Prostate gland (tissue), 2 donors: ENCODE measurements around the gene DCLK2. TPM values are rescaled to one million over a fixed set of nuclear protein-coding genes. Genes with fewer than 3 reads are reported as not detected.
A peak's percentile ranks its signal among the peaks of the same experiment; 100 is the strongest.

Experiments
- DNase-seq: peaks from one replicate; pipeline ENCODE4 v3.0.0-alpha.2; 2019; ENCODE audit warnings: low spot score
- H3K27ac ChIP-seq, 2 donors: fragments of 200-600 bp; sonication (generic); 2 replicates each; pipeline ENCODE4 v1.5.1; 2017 to 2019
- H3K27me3 ChIP-seq: fragments of 200-600 bp; sonication (generic); replicated peaks from 2 replicates; pipeline ENCODE4 v1.5.1; 2019; ENCODE audit not compliant: insufficient read depth
- H3K36me3 ChIP-seq, 2 donors: fragments of 200-600 bp; sonication (generic); 1 replicate in 1 of 2; 2 replicates in 1 of 2; pipeline versions ENCODE4 v1.5.1 to v1.8.1; 2017 to 2019
- H3K4me1 ChIP-seq: fragments of 200-600 bp; sonication (generic); replicated peaks from 2 replicates; pipeline ENCODE4 v1.5.1; 2019
- H3K4me3 ChIP-seq, 2 donors: fragments of 200-600 bp; sonication (generic); 2 replicates each; pipeline ENCODE4 v1.5.1; 2017 to 2019
- H3K9me3 ChIP-seq: fragments of 200-600 bp; sonication (generic); 2 replicates; pipeline ENCODE4 v1.5.1; 2017
- CTCF ChIP-seq, 4 experiments: fragments of 200-600 bp in 2 of 4; fragments of 450-650 bp in 2 of 4; sonication (generic) in 2 of 4; IDR thresholded peaks; 1 replicate in 3 of 4; 2 replicates in 1 of 4; pipeline ENCODE4 v1.5.1; 2016 to 2019; ENCODE audit warnings: antibody characterized with exemption in 4 of 4, mild to moderate bottlenecking in 2 of 4, moderate library complexity in 2 of 4
- POLR2A ChIP-seq: fragments of 450-650 bp; IDR thresholded peaks from one replicate; pipeline ENCODE4 v1.6.1; 2016; ENCODE audit warnings: antibody characterized with exemption, mild to moderate bottlenecking
- POLR2AphosphoS5 ChIP-seq: sonication (generic); formaldehyde crosslinking; IDR thresholded peaks from one replicate; pipeline ENCODE4 v1.6.1; 2017; ENCODE audit warnings: antibody characterized with exemption
- WGBS: methylation state at CpG from one replicate; pipeline ENCODE4 v1.1.5; 2018; 5-methylcytosine and 5-hydroxymethylcytosine counted together
- intact Hi-C: fragments of 100-400 bp; cut with DNase I; formaldehyde crosslinking; loops from one replicate; pipeline ENCODE4 v1.14.2; 2022
- total RNA-seq, 2 donors: library from RNA; depleted of rRNA; stranded (reverse); fragments of >200 nt; gene quantifications; one replicate each; pipeline ENCODE4 v1.1.0, GENCODE V29; 2016

Gene DCLK2
- 10 to 100 TPM in 1 of 2 donors, 1 to 10 TPM in 1; 3.3 to 18.6 TPM for total RNA-seq

GRCh38 chr4:150078041-150078578 is at the start of gene DCLK2:
TSS of gene DCLK2 (plus strand) at chr4:150078445. CDS start at chr4:150079028, 583 bp downstream.
- H3K27ac ChIP-seq, result peak within 1 kb of the TSS; percentile 77 to 81
- H3K4me3 ChIP-seq, result peak within 1 kb of the TSS; percentile 54 to 58
- DNase-seq, result peak; percentile 35
- H3K36me3 ChIP-seq, result no peaks in the 10 kb centered on the region
- no peaks in the 10 kb centered on the region for H3K27me3 ChIP-seq
- TF ChIP-seq POLR2AphosphoS5, result no peak
- TF ChIP-seq CTCF (IDR thresholded peaks at IDR 0.05), result no peak
- TF ChIP-seq POLR2A, result no peak
- H3K9me3 ChIP-seq, result no peaks in the 10 kb centered on the region
- intact Hi-C loops, result loop anchor here (2.0 to 10.0 kb wide), 4 partner anchors 57 to 165 kb away; no protein-coding TSS in a partner anchor
- H3K4me1 ChIP-seq, result no peaks in the 10 kb centered on the region
- under 1% methylated on average over 52 of the region's 68 CpGs for WGBS

GRCh38 chr4:150032541-150032940 is 45.7 kb upstream of the DCLK2 start:
- WGBS, result 90% methylated on average over 7 of the region's 7 CpGs
- DNase-seq, result no peak
- intact Hi-C loops, result no loop called here
- H3K4me1 ChIP-seq, result no peaks in the 10 kb centered on the region
- no peak overlapping the region for H3K27ac ChIP-seq
- TF ChIP-seq POLR2A (no peak), CTCF (IDR thresholded peaks at IDR 0.05) (no peak), POLR2AphosphoS5 (no peak)
- no peaks in the 10 kb centered on the region for H3K9me3 ChIP-seq
- no peaks in the 10 kb centered on the region for H3K36me3 ChIP-seq
- no peaks in the 10 kb centered on the region for H3K27me3 ChIP-seq
- no peak overlapping the region for H3K4me3 ChIP-seq

GRCh38 chr4:150033081-150033480 is 45.2 kb upstream of the DCLK2 start:
- no peaks in the 10 kb centered on the region for H3K36me3 ChIP-seq
- no peaks in the 10 kb centered on the region for H3K4me1 ChIP-seq
- TF ChIP-seq POLR2A (no peak), POLR2AphosphoS5 (no peak), CTCF (IDR thresholded peaks at IDR 0.05) (no peak)
- intact Hi-C loops, result no loop called here
- no peak for DNase-seq
- no peak overlapping the region for H3K4me3 ChIP-seq
- no peaks in the 10 kb centered on the region for H3K27me3 ChIP-seq
- WGBS, result 69% methylated on average over 4 of the region's 4 CpGs
- H3K9me3 ChIP-seq, result no peaks in the 10 kb centered on the region
- no peak overlapping the region for H3K27ac ChIP-seq

GRCh38 chr4:150033901-150034300 is 44.3 kb upstream of the DCLK2 start:
- H3K27me3 ChIP-seq, result no peaks in the 10 kb centered on the region
- intact Hi-C loops, result no loop called here
- no peak overlapping the region for H3K4me3 ChIP-seq
- no peaks in the 10 kb centered on the region for H3K4me1 ChIP-seq
- WGBS, result 9% methylated on average over 2 of the region's 2 CpGs
- TF ChIP-seq POLR2AphosphoS5 (no peak), POLR2A (no peak)
- no peaks in the 10 kb centered on the region for H3K36me3 ChIP-seq
- DNase-seq, result no peak
- no peaks in the 10 kb centered on the region for H3K9me3 ChIP-seq
- H3K27ac ChIP-seq, result no peak overlapping the region

- no peaks in the 10 kb centered on the region for H3K36me3 ChIP-seq
- TF ChIP-seq POLR2AphosphoS5, result no peak
- no peak for TF ChIP-seq POLR2A
- TF ChIP-seq CTCF (IDR thresholded peaks at IDR 0.05), result no peak
- no peaks in the 10 kb centered on the region for H3K27me3 ChIP-seq
- WGBS, result 67% methylated on average over 6 of the region's 6 CpGs
- no peaks in the 10 kb centered on the region for H3K9me3 ChIP-seq
- no peak for DNase-seq
- H3K4me1 ChIP-seq, result no peaks in the 10 kb centered on the region
- intact Hi-C loops, result no loop called here
- H3K4me3 ChIP-seq, result no peak overlapping the region
- H3K27ac ChIP-seq, result no peak overlapping the region
These were observed 40.9 kb upstream of the DCLK2 start for GRCh38 chr4:150037251-150037856.
